SK-N-SH (cell line): ENCODE measurements around the gene RPL18. TPM values are rescaled to one million over a fixed set of nuclear protein-coding genes. Genes with fewer than 3 reads are reported as not detected.

Source experiments
- CTCF ChIA-PET: fragments of 300-600, 350-600 bp; formaldehyde crosslinking; extraction: SDS; loops from one replicate; lab custom pipeline; 2021; lab: Yijun Ruan, JAX
- POLR2A ChIA-PET: fragments of 350-600 bp; sonication (Branson Sonifier 250); formaldehyde crosslinking; extraction: SDS; loops from one replicate; lab custom pipeline; 2020; ENCODE audit warnings: antibody characterized with exemption, inconsistent platforms; lab: Yijun Ruan, JAX
- DNase-seq: peaks from one replicate; pipeline ENCODE4 v3.0.0; 2012
- H2AFZ ChIP-seq: fragments of 200-600 bp; sonication (generic); 2 replicates; pipeline ENCODE4 v1.8.1; 2016; ENCODE audit warnings: antibody characterized with exemption, mild to moderate bottlenecking, low read depth
- H3F3A ChIP-seq: fragments of 200-600 bp; sonication (generic); replicated peaks from 2 replicates; pipeline ENCODE3; 2016; ENCODE audit warnings: antibody characterized with exemption, mild to moderate bottlenecking; ENCODE audit not compliant: insufficient read depth
- H3K27ac ChIP-seq, 2 experiments: fragments of 200-500 bp in 1 of 2; fragments of 200-600 bp in 1 of 2; sonication (Bioruptor generic) in 1 of 2; sonication (generic), shearing (Covaris generic) in 1 of 2; 2 replicates each; pipeline versions ENCODE4 v1.5.1 to v1.6.1; 2014 to 2016; ENCODE audit warnings: low read depth in 2 of 2, inconsistent platforms in 1 of 2, low read length in 1 of 2, mild to moderate bottlenecking in 1 of 2, mixed read lengths in 1 of 2
- H3K27me3 ChIP-seq: fragments of 200-600 bp; sonication (generic), shearing (Covaris generic); 2 replicates; pipeline ENCODE4 v1.6.1; 2016; ENCODE audit warnings: mixed run types; ENCODE audit not compliant: insufficient read depth
- H3K36me3 ChIP-seq, 2 experiments: fragments of 200-500 bp in 1 of 2; fragments of 200-600 bp in 1 of 2; sonication (Bioruptor generic) in 1 of 2; sonication (generic) in 1 of 2; replicated peaks in 1 of 2; 2 replicates each; pipeline versions ENCODE3 to v1.5.1; 2014 to 2016; ENCODE audit warnings: low read length in 1 of 2, mild to moderate bottlenecking in 1 of 2; ENCODE audit not compliant: insufficient read depth in 2 of 2, control insufficient read depth in 1 of 2
- H3K4me1 ChIP-seq, 2 experiments: fragments of 200-500 bp in 1 of 2; fragments of 200-600 bp in 1 of 2; sonication (Bioruptor generic) in 1 of 2; sonication (generic), shearing (Covaris generic) in 1 of 2; 2 replicates each; pipeline versions ENCODE4 v1.5.1 to v1.6.1; 2014 to 2016; ENCODE audit warnings: low read depth in 1 of 2, low read length in 1 of 2, mixed run types in 1 of 2; ENCODE audit not compliant: insufficient read depth in 2 of 2, control insufficient read depth in 1 of 2
- H3K4me2 ChIP-seq: fragments of 200-600 bp; sonication (generic), shearing (Covaris generic); 2 replicates; pipeline ENCODE4 v1.6.1; 2017; ENCODE audit warnings: mixed run types
- H3K4me3 ChIP-seq, 2 experiments: fragments of 200-500 bp in 1 of 2; fragments of 200-600 bp in 1 of 2; sonication (Bioruptor generic) in 1 of 2; sonication (generic), shearing (Covaris generic) in 1 of 2; 2 replicates each; pipeline versions ENCODE4 v1.5.1 to v1.8.1; 2014 to 2016; ENCODE audit warnings: low read depth in 2 of 2, inconsistent platforms in 1 of 2, low read length in 1 of 2, mild to moderate bottlenecking in 1 of 2, mixed read lengths in 1 of 2, moderate library complexity in 1 of 2
- H3K79me2 ChIP-seq: fragments of 200-600 bp; sonication (generic); 2 replicates; pipeline ENCODE4 v1.8.1; 2017; ENCODE audit warnings: mild to moderate bottlenecking; ENCODE audit not compliant: insufficient read depth
- H3K9ac ChIP-seq: fragments of 200-600 bp; sonication (generic); 2 replicates; pipeline ENCODE4 v1.6.1; 2017; ENCODE audit warnings: mixed run types
- H3K9me2 ChIP-seq: fragments of 200-600 bp; sonication (generic); 2 replicates; pipeline ENCODE4 v1.6.1; 2017; ENCODE audit warnings: mixed run types
- H3K9me3 ChIP-seq: fragments of 200-600 bp; sonication (generic); 2 replicates; pipeline ENCODE4 v1.6.1; 2017; ENCODE audit warnings: mixed run types, mild to moderate bottlenecking, moderate library complexity
- H4K20me1 ChIP-seq: fragments of 200-600 bp; sonication (generic); 2 replicates; pipeline ENCODE4 v1.6.1; 2017; ENCODE audit warnings: mild to moderate bottlenecking, mixed run types; ENCODE audit not compliant: insufficient read depth
- CHD2 ChIP-seq: fragments of 150-350 bp; IDR thresholded peaks from 2 replicates; pipeline ENCODE4 v1.6.1; 2018; ENCODE audit warnings: low read length; ENCODE audit not compliant: partially characterized antibody
- EP300 ChIP-seq, 2 experiments: IDR thresholded peaks; 2 replicates each; pipeline versions ENCODE4 v1.4.0 to v1.6.1; 2012; ENCODE audit warnings: borderline replicate concordance in 1 of 2, low read depth in 1 of 2, low read length in 1 of 2
- FOXM1 ChIP-seq: IDR thresholded peaks from 2 replicates; pipeline ENCODE4 v1.4.0; 2012; ENCODE audit warnings: low read depth, mild to moderate bottlenecking
- MEF2A ChIP-seq: IDR thresholded peaks from 2 replicates; pipeline ENCODE4 v1.4.0; 2012; ENCODE audit warnings: low read depth, borderline replicate concordance
- NRF1 ChIP-seq: IDR thresholded peaks from 2 replicates; pipeline ENCODE4 v1.6.1; 2012; ENCODE audit warnings: low read depth, mild to moderate bottlenecking, low read length
- PBX3 ChIP-seq: IDR thresholded peaks from 2 replicates; pipeline ENCODE4; 2012
- POLR2AphosphoS5 ChIP-seq: IDR thresholded peaks from 2 replicates; pipeline ENCODE4 v1.6.1; 2012; ENCODE audit warnings: low read depth, low read length
- RAD21 ChIP-seq: IDR thresholded peaks from 2 replicates; pipeline ENCODE4 v1.6.1; 2012; ENCODE audit warnings: mild to moderate bottlenecking, low read length
- TAF1 ChIP-seq: IDR thresholded peaks from 2 replicates; pipeline ENCODE4 v1.6.1; 2012; ENCODE audit warnings: low read depth, mild to moderate bottlenecking, low read length, moderate library complexity, borderline replicate concordance
- WGBS: methylation state at CpG from one replicate; pipeline ENCODE4 v1.1.6; 2017; ENCODE audit warnings: low lambda C conversion rate; 5-methylcytosine and 5-hydroxymethylcytosine counted together
- polyA plus RNA-seq, 3 experiments: library from polyadenylated mRNA; depleted of rRNA; stranded (reverse); fragments of >200 nt; gene quantifications; 2 replicates each; pipeline ENCODE4 v1.2.3, GENCODE V29; 2012

Gene RPL18
- polyA plus RNA-seq, 1 of the 3 experiments (the other 2 are of a cell fraction): 2,225 TPM

GRCh38 chr19:48635966-48636858, 17.2 kb upstream of the RPL18 start:
- H3K79me2 ChIP-seq: no peaks in the 10 kb centered on the region; the same call in 1 of the 2 replicates
- peak; percentile 54 for TF ChIP-seq CHD2
- TF ChIP-seq EP300 (IDR thresholded peaks at IDR 0.05; ENCODE audit: borderline replicate concordance in 1 of 2, low read depth in 1 of 2, low read length in 1 of 2): no peak
- TF ChIP-seq PBX3: no peak
- TF ChIP-seq, all 33 proteins: peak for 1
- no peaks in the 10 kb centered on the region for H3K27me3 ChIP-seq
- ChIA-PET POLR2A (no interaction called here), CTCF (interaction anchor here (1.0 kb wide), 1 partner anchor 206 kb away, joined by 3 read pairs; no protein-coding TSS in a partner anchor)
- H3K4me1 ChIP-seq: peaks cover 31 to 39% of the 10 kb centered on the region in 2 experiments
- H3K4me2 ChIP-seq: peak overlapping the region; percentile 99
- no peaks in the 10 kb centered on the region for H3K9me2 ChIP-seq
- H3K9ac ChIP-seq: peak overlapping the region; percentile 96
- WGBS: 5% methylated on average over 24 of the region's 35 CpGs
- H4K20me1 ChIP-seq: no peaks in the 10 kb centered on the region
- peak overlapping the region; percentile 83 to 96 for H3K27ac ChIP-seq
- H2AFZ ChIP-seq: 0 out of 2 replicates have a peak overlapping the region, but pooled peaks have one; percentile 29
- H3K4me3 ChIP-seq: peak overlapping the region; percentile 74 to 79
- H3K9me3 ChIP-seq: no peaks in the 10 kb centered on the region
- H3F3A ChIP-seq: peaks cover 30% of the 10 kb centered on the region
- DNase-seq: no peak
- peaks cover 5 to 10% of the 10 kb centered on the region in 2 experiments for H3K36me3 ChIP-seq

- Histone ChIP-seq H3K4me1 (peaks cover 31 to 39% of the 10 kb centered on the region in 2 experiments), H3K9me3 (no peaks in the 10 kb centered on the region), H2AFZ (0 out of 2 replicates have a peak overlapping the region, but pooled peaks have one; percentile 29), H3K36me3 (peaks cover 10 to 13% of the 10 kb centered on the region in 2 experiments), H4K20me1 (no peaks in the 10 kb centered on the region), H3F3A (peaks cover 30% of the 10 kb centered on the region), H3K4me2 (peak overlapping the region; percentile 99), H3K27me3 (no peaks in the 10 kb centered on the region), H3K27ac (peak overlapping the region; percentile 96 to 98), H3K9ac (peak overlapping the region; percentile 96), H3K9me2 (no peaks in the 10 kb centered on the region), H3K79me2 (no peaks in the 10 kb centered on the region; the same call in 1 of the 2 replicates), H3K4me3 (peak overlapping the region; percentile 74 to 79)
- no peak for TF ChIP-seq RAD21
- no peak for TF ChIP-seq MEF2A
- no peak; the same call in 1 of the 2 replicates for TF ChIP-seq TAF1
- no peak for TF ChIP-seq FOXM1
- peak; percentile 71 for TF ChIP-seq POLR2AphosphoS5
- TF ChIP-seq NRF1: peak; percentile 59
- TF ChIP-seq CHD2: no peak
- ChIA-PET CTCF (interaction anchor here (2.0 kb wide), 1 partner anchor 46 kb away, joined by 7 read pairs; no protein-coding TSS in a partner anchor), POLR2A (interaction anchor here (1.5 kb wide), 1 partner anchor 10 kb away, joined by 8 read pairs; the partner anchor contains the start of gene CA11)
- peak; percentile 89 for DNase-seq
- 6% methylated on average over 15 of the region's 67 CpGs for WGBS
Measured at GRCh38 chr19:48635263-48635965, 16.4 kb upstream of the RPL18 start.
